ENCODE data around the gene TBPL2. TPM values are rescaled to one million over a fixed set of nuclear protein-coding genes. Genes with fewer than 3 reads are reported as not detected.
"Not testable (repeated sequence)": the region's sequence is repeated elsewhere in the genome, so short reads cannot be mapped to it uniquely, and the experiment has no call there.

Gene TBPL2
- total RNA-seq, 1 donor from 2014 or later: not detected

GRCh38 chr14:55473786-55474185 lies 33.4 kb upstream of the TBPL2 start:
- H3K27ac ChIP-seq: no peak overlapping the region
- H3K36me3 ChIP-seq: no peaks in the 10 kb centered on the region
- H3K4me3 ChIP-seq: no peak overlapping the region
- H3K27me3 ChIP-seq (ENCODE audit: low read depth): no peaks in the 10 kb centered on the region
- intact Hi-C loops (cut with DNase I): no loop called here
- no peak for TF ChIP-seq CTCF (IDR thresholded peaks at IDR 0.05)
- no peaks in the 10 kb centered on the region for H3K9me3 ChIP-seq
- no peak for DNase-seq
- no peaks in the 10 kb centered on the region for H3K4me1 ChIP-seq
- ATAC-seq: no peak

- no peaks in the 10 kb centered on the region for H3K4me1 ChIP-seq
- H3K36me3 ChIP-seq: no peaks in the 10 kb centered on the region
- H3K4me3 ChIP-seq: no peak overlapping the region
- no peaks in the 10 kb centered on the region for H3K9me3 ChIP-seq
- ATAC-seq (no peak), DNase-seq (no peak)
- no peak overlapping the region for H3K27ac ChIP-seq
- H3K27me3 ChIP-seq (ENCODE audit: low read depth): no peaks in the 10 kb centered on the region
- intact Hi-C loops (cut with DNase I): no loop called here
- TF ChIP-seq CTCF (IDR thresholded peaks at IDR 0.05): no peak
These were observed 29.6 kb upstream of the TBPL2 start for GRCh38 chr14:55470025-55470424.

GRCh38 chr14:55467307-55467706 lies 26.9 kb upstream of the TBPL2 start:
- Histone ChIP-seq H3K9me3 (no peaks in the 10 kb centered on the region), H3K4me1 (no peaks in the 10 kb centered on the region), H3K36me3 (no peaks in the 10 kb centered on the region), H3K27ac (no peak overlapping the region), H3K4me3 (no peak overlapping the region), H3K27me3 (ENCODE audit: low read depth) (no peaks in the 10 kb centered on the region)
- DNase-seq (no peak), ATAC-seq (no peak)
- intact Hi-C loops (cut with DNase I): no loop called here
- TF ChIP-seq CTCF (IDR thresholded peaks at IDR 0.05): no peak

- no peaks in the 10 kb centered on the region for H3K9me3 ChIP-seq
- intact Hi-C loops (cut with DNase I): no loop called here
- no peak for TF ChIP-seq CTCF (IDR thresholded peaks at IDR 0.05)
- peaks cover 15% of the 10 kb centered on the region for H3K4me1 ChIP-seq
- no peaks in the 10 kb centered on the region for H3K27me3 ChIP-seq (ENCODE audit: low read depth)
- no peak overlapping the region for H3K27ac ChIP-seq
- H3K4me3 ChIP-seq: no peak overlapping the region
- peak in 1 of 2 donors; percentile 29 for ATAC-seq
- DNase-seq: no peak
- H3K36me3 ChIP-seq: no peaks in the 10 kb centered on the region
These were observed 18.5 kb upstream of the TBPL2 start for GRCh38 chr14:55458800-55459515.

GRCh38 chr14:55457496-55457895 lies 17.1 kb upstream of the TBPL2 start:
- no peak for TF ChIP-seq CTCF (IDR thresholded peaks at IDR 0.05)
- H3K4me1 ChIP-seq: peaks cover 17% of the 10 kb centered on the region
- H3K36me3 ChIP-seq: no peaks in the 10 kb centered on the region
- no peak for ATAC-seq
- no peak overlapping the region for H3K27ac ChIP-seq
- H3K4me3 ChIP-seq: no peak overlapping the region
- intact Hi-C loops (cut with DNase I): no loop called here
- no peaks in the 10 kb centered on the region for H3K9me3 ChIP-seq
- DNase-seq: no peak
- no peaks in the 10 kb centered on the region for H3K27me3 ChIP-seq (ENCODE audit: low read depth)

- ATAC-seq; H3K27me3 ChIP-seq (ENCODE audit: low read depth); DNase-seq; H3K4me3 ChIP-seq; H3K27ac ChIP-seq; H3K9me3 ChIP-seq; intact Hi-C loops (cut with DNase I); H3K36me3 ChIP-seq: not testable (repeated sequence)
- peaks cover 21% of the 10 kb centered on the region for H3K4me1 ChIP-seq
These were observed 16.0 kb upstream of the TBPL2 start for GRCh38 chr14:55456411-55456810.
